ENCODE data around the gene C17orf75.

Gene C17orf75

GRCh38 chr17:32302860-32303649 lies 38.9 kb downstream of the C17orf75 start:
- DNase-seq: no peak

DNA sequence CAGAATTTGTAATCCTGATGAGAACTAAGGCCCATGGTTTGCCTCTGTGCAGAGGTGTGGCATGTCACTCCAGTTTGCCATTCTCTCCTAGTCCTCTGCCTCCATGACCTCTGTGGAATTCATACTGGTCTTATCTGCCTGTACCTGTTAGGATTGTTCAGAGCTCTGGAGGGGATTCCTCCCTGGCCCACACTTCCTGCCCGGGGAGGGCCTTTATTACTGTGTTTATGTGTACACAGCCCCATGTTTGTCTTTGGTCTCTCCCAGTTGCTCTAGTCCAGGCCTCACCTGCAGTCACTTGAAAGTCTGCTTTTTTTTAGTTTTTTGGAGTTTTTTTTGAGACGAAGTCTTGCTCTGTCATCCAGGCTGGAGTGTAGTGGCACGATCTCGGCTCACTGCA lies 39.9 kb downstream of the C17orf75 start:
- DNase-seq: no peak

DNA sequence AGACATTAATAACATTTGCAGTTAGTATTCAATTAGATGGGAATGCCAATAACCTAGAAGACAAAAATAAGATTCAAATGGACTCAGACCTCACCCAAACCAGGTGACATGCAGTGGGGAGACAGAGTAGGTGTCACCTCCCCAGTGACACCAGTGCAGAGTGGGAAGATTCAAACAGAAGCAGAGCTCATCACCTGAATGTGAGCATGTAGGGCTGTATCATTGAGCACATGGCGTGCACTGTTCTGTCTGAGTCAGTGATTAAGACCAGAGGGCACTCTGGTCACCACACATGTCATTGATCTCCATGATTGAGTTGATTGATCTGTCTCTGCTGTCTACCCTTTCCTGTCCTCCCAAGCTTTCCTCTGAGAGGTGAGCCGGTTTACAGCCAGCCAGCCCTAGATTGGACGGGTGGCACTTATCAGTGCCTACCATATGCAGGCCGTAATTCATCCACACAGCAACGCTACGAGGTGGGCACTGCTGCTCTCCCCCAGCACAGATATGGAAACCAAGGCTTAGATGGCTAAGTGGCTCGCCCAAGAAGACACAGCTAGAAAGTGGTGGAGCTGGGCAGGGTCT lies 42.3 kb downstream of the C17orf75 start:
- DNase-seq: no peak

DNA sequence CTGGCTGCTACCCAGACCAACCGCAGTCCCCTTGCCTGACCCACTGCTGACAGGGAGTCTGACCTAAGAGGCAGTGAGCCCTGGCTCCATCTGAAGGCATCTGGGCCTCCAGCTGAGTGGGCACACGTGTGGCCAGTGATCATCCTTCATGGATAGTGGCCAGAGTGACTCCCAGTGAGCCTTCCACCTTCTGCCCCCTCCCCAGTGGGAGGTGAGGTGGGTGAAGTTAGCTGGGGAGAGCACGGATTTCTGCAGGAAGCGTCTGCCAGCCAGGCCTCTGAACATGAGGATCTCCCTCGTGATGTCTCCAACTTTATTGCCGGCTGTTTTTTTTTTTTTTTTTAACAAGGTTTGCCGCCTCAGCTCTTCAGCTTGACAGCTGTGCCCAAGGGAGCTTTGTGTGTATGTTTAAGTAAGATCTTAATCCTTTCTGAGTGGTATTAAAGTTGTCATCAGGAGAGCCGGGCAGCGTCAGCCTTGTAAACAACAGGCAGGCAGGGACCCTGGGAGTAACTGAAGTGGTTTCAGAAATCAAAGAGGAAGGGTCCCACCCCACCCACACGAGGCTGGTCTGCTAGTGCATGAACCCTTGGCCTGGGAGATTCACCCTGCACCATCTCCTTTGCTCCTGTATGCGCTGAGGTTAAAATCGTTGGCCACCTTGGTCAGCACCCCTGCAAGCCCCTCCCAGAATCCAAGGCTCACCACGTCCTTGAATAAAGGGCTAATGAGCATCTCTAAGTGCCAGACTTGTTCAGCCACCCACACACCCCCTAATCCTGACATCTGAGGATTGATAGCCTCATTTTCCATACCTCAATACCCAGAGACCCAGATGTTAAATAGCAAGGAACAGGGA lies 43.0 kb downstream of the C17orf75 start:
- DNase-seq: no peak

DNA sequence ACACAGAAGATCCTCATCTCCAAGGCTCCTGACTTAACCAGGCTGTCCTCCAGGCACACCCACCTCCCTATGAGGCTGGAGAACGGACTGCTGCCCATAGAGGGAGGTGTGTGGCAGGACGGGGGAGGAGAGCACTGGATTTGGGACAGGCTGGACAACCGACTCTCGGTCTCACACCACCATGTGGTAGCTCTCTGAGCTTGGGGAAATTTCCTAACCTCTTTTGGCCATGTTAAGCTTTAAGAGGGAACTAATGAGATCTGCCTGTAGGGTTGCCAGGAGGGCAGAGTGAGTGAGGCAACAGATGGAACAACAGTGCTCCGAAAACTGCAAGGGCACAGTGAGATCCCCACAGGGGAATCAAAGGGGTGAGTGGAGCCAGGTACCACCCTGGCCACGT lies 43.7 kb downstream of the C17orf75 start:
- DNase-seq: no peak

DNA sequence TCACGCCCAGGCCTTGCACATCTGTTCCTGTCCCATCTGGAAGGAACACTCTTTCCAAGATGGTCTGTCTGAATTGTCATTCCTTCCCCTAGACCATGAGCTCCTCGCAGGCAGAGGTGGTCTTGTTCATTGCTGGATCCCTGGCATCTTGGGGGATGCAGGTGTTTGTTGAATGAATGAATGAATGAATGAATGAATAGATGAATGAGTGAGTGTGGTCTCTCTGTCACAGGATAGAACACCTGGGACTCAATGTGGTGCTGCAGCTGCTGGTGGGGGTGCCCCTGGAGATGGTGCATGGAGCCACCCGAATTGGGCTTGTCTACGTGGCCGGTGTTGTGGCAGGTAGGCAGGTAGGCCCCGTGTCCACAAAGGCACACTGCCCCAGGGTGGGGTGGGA lies 44.1 kb downstream of the C17orf75 start:
- DNase-seq: no peak

DNA sequence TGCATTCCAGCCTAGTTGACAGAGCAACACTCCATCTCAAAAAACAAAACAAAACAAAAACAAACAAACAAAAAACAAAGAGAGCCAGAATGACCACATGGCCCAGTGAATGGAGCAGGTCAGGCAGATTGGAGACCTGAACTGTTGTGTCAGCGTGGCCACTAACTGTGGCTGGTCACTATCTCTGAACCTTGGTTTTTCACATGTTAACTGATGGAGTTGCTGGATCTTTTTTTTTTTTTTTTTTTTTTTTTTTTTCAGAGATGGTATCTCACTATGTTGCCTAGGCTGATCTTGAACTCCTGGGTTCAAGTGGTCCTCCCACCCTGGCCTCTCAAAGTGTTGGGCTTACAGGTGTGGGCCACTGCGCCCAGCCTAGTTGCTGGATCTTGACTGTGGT lies 44.5 kb downstream of the C17orf75 start:
- no peak for DNase-seq

GRCh38 chr17:32292094-32292493 lies 49.9 kb downstream of the C17orf75 start:
- no peak for DNase-seq

GRCh38 chr17:32289471-32290070 lies 52.4 kb downstream of the C17orf75 start:
- DNase-seq: no peak

DNA sequence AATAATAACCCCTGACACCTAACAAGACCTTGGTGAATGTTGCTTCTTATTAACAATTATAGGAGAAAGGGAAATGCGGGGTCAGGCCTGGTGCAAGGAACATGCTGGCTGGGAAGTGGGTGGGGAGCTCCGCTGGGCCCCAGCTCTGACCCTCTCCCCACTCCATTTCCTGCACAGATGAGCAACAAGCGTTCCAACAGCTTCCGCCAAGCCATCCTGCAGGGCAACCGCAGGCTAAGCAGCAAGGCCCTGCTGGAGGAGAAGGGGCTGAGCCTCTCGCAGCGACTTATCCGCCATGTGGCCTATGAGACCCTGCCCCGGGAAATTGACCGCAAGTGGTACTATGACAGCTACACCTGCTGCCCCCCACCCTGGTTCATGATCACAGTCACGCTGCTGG lies 53.4 kb downstream of the C17orf75 start:
- DNase-seq: peak in 1 of 2 donors; percentile 55

GRCh38 chr17:32287804-32288511 lies 54.0 kb downstream of the C17orf75 start:
- no peak for DNase-seq

- DNase-seq: peak in 1 of 2 donors; percentile 31
Observed at GRCh38 chr17:32286518-32286900, 55.5 kb downstream of the C17orf75 start.

DNA sequence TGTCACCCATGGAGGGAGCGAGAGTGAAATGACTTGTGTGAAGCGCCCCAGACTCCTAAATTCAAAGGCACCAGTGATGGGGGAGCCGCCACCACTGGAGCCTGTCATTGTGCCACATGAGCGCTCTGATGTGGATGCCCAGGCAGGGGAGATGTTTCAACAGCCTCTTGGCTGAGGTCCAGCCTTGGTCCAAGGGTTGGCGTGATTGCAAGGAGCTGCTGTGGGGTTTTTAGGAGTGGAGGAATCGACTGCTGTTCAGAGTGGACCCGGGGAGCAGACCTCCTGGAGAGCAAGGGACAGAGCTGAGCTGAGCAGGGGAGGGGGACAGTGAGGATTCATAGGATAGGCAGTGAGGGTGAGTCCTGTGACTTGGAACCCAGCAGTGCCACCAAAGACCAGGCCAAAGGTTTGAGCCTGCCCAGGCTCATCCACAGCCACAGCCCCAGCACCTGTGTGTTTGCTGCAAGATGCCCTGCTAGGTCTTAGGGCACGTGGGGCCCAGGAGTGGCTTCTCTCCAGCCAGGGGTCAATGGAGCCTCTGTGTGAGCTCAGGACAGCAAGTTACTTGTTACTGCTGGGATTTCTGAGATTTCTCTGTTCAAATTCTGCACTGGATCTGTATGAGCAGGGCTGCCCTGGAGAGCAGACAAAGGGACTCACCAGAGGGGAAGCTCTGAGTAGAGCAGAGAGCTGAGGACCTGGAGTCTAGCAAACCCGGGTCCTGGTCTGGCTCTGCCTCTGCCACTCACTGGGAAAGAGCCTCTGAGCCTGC lies 56.0 kb downstream of the C17orf75 start:
- DNase-seq: no peak

- DNase-seq: no peak
Observed at GRCh38 chr17:32285306-32285705, 56.7 kb downstream of the C17orf75 start.

GRCh38 chr17:32283745-32284201 lies 58.2 kb downstream of the C17orf75 start:
- DNase-seq: no peak

- no peak for DNase-seq
Observed at GRCh38 chr17:32281011-32281451, 60.9 kb downstream of the C17orf75 start.

- no peak for DNase-seq
Observed at GRCh38 chr17:32279891-32280716, 61.9 kb downstream of the C17orf75 start.

- no peak for DNase-seq
Observed at GRCh38 chr17:32278815-32279214, 63.2 kb downstream of the C17orf75 start.

Data from bone marrow (tissue), 2 donors.